ENCODE measurements around the gene IL34.

DNA sequence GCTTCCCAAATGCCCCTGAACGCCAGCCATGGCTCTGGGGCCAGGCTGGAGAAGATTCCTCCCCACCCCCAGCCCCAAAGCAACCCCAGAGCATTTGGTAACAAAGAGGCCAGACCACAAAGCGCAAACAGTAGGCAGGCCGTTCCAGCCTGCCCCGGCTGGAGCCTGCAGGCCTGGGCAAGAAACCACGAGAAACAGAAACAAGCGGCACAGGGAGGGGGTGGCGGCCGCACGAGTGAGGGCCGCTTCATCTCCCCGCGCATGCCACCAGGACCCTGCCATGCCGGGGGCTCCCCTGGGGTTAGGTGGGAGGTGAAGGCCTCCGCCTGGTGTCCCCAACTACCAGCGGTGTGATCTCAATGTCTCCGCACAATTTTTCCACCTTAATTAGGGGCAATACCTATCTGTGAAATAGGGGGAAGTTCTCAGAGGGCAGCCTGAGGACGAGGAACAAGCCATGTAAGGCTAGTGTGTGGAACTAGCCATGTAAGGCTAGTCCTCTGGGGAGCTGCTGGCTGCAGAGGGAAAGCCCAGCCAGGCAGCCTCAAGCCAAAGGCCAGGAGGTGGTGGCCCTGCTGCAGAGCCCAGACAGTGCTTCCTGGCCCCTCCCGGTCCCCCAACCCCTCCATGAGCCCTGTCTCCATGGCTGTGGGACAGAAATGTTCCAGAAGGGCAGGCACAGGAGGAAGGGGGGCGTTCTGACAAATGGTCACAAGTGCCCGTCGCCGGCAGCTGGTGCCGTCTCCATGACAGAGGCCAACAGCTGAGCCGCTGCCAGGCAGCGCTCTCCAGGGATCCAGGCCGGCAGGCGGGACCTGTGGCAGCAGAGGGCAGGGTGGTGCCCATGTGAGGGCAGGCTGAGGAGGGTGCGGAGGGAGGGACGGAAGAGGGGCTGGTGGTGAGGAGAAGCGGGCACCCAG is 54.0 kb downstream of the IL34 start:
- TF ChIP-seq, protein P1, sequence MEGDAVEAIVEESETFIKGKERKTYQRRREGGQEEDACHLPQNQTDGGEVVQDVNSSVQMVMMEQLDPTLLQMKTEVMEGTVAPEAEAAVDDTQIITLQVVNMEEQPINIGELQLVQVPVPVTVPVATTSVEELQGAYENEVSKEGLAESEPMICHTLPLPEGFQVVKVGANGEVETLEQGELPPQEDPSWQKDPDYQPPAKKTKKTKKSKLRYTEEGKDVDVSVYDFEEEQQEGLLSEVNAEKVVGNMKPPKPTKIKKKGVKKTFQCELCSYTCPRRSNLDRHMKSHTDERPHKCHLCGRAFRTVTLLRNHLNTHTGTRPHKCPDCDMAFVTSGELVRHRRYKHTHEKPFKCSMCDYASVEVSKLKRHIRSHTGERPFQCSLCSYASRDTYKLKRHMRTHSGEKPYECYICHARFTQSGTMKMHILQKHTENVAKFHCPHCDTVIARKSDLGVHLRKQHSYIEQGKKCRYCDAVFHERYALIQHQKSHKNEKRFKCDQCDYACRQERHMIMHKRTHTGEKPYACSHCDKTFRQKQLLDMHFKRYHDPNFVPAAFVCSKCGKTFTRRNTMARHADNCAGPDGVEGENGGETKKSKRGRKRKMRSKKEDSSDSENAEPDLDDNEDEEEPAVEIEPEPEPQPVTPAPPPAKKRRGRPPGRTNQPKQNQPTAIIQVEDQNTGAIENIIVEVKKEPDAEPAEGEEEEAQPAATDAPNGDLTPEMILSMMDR (IDR thresholded peaks at IDR 0.05; ENCODE audit: low read length) = no peak
- no peak for TF ChIP-seq EZH2 (IDR thresholded peaks at IDR 0.05; ENCODE audit: borderline replicate concordance, low read length)

Measured in OCI-LY1 (cell line).